ENCODE measurements around the gene MGAT5B. TPM values are rescaled to one million over a fixed set of nuclear protein-coding genes. Genes with fewer than 3 reads are reported as not detected.

Gene MGAT5B
- total RNA-seq, 2 experiments from 2014 or later, result 0.19 TPM; not detected in 1

DNA sequence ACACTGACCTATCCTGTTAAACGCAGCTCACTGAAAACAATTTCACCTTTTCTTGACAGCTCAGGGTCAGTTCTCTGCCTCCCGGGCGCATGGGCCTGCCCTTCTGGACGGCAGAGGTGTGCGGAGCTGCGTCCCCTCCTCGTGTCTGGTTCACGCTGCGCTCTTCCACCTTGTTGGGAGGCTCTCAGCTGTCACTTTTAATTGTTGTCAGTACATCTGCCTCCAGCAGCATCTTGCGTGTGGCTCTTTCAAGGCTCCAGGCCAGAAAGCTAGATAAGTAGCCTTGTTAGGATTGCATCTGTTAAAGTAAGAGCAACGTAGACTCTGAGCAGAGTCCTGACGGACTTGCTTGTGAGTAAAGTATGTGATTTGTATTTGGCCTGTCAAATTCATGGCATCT lies 59.4 kb downstream of the MGAT5B start:
- no peaks in the 10 kb centered on the region for H3K9me3 Mint-ChIP-seq
- CTCF ChIA-PET, result interaction anchor here (0.5 kb wide), 1 partner anchor 122 kb away, joined by 3 read pairs; no protein-coding TSS in a partner anchor
- no peak overlapping the region for H3K4me3 Mint-ChIP-seq
- no peaks in the 10 kb centered on the region for H3K4me1 Mint-ChIP-seq (ENCODE audit: low read depth)
- no peak overlapping the region for H3K27ac Mint-ChIP-seq
- no peaks in the 10 kb centered on the region for H3K36me3 Mint-ChIP-seq (ENCODE audit: low read depth)
- intact Hi-C loops (cut with micrococcal nuclease), result no loop called here
- H3K27me3 Mint-ChIP-seq (ENCODE audit: low read depth), result no peaks in the 10 kb centered on the region
- no peak for DNase-seq

- Mint-ChIP-seq H3K36me3 (ENCODE audit: low read depth) (no peaks in the 10 kb centered on the region), H3K4me1 (ENCODE audit: low read depth) (no peaks in the 10 kb centered on the region), H3K27me3 (ENCODE audit: low read depth) (no peaks in the 10 kb centered on the region), H3K9me3 (no peaks in the 10 kb centered on the region), H3K27ac (no peak overlapping the region), H3K4me3 (no peak overlapping the region)
- CTCF ChIA-PET, result interaction anchor here (0.5 to 0.6 kb wide), 3 partner anchors 60 to 349 kb away, joined by 3 to 6 read pairs (median 3); partner anchors contain the start of gene MGAT5B
- no peak for DNase-seq
- intact Hi-C loops (cut with micrococcal nuclease), result no loop called here
Measured at GRCh38 chr17:76927982-76928381, 59.8 kb downstream of the MGAT5B start.

DNA sequence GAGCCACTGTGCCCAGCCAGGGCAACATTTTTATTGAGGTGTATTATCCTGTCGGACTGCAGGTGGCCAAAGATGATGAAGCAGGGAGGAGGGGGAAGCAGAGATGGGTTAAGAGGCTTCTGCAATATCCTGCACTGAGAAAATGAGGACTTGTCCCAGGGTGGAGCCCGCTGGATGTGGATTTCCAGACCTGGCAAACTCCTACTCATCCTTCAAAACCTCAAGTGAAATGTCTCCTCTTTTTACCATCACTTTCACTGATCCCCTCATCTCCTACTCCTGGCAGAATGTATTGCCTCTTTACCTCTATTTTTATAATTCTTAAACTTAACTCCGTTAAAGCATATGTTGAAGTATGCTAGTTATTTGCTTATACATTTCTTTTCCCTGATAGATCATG lies 60.9 kb downstream of the MGAT5B start:
- Mint-ChIP-seq H3K9me3 (no peaks in the 10 kb centered on the region), H3K4me1 (ENCODE audit: low read depth) (no peaks in the 10 kb centered on the region), H3K27me3 (ENCODE audit: low read depth) (no peaks in the 10 kb centered on the region), H3K36me3 (ENCODE audit: low read depth) (no peaks in the 10 kb centered on the region), H3K27ac (no peak overlapping the region), H3K4me3 (no peak overlapping the region)
- CTCF ChIA-PET, result no interaction called here
- intact Hi-C loops (cut with micrococcal nuclease), result no loop called here
- DNase-seq, result no peak

GRCh38 chr17:76929601-76930000 lies 61.4 kb downstream of the MGAT5B start:
- Mint-ChIP-seq H3K36me3 (ENCODE audit: low read depth) (no peaks in the 10 kb centered on the region), H3K27ac (no peak overlapping the region), H3K27me3 (ENCODE audit: low read depth) (no peaks in the 10 kb centered on the region), H3K4me3 (no peak overlapping the region), H3K9me3 (no peaks in the 10 kb centered on the region), H3K4me1 (ENCODE audit: low read depth) (no peaks in the 10 kb centered on the region)
- DNase-seq, result no peak
- intact Hi-C loops (cut with micrococcal nuclease), result no loop called here
- CTCF ChIA-PET, result no interaction called here

- Mint-ChIP-seq H3K27me3 (ENCODE audit: low read depth) (no peaks in the 10 kb centered on the region), H3K27ac (no peak overlapping the region), H3K4me1 (ENCODE audit: low read depth) (no peaks in the 10 kb centered on the region), H3K36me3 (ENCODE audit: low read depth) (no peaks in the 10 kb centered on the region), H3K9me3 (no peaks in the 10 kb centered on the region), H3K4me3 (no peak overlapping the region)
- intact Hi-C loops (cut with micrococcal nuclease), result no loop called here
- CTCF ChIA-PET, result no interaction called here
- no peak for DNase-seq
Measured at GRCh38 chr17:76930107-76930506, 61.9 kb downstream of the MGAT5B start.

DNA sequence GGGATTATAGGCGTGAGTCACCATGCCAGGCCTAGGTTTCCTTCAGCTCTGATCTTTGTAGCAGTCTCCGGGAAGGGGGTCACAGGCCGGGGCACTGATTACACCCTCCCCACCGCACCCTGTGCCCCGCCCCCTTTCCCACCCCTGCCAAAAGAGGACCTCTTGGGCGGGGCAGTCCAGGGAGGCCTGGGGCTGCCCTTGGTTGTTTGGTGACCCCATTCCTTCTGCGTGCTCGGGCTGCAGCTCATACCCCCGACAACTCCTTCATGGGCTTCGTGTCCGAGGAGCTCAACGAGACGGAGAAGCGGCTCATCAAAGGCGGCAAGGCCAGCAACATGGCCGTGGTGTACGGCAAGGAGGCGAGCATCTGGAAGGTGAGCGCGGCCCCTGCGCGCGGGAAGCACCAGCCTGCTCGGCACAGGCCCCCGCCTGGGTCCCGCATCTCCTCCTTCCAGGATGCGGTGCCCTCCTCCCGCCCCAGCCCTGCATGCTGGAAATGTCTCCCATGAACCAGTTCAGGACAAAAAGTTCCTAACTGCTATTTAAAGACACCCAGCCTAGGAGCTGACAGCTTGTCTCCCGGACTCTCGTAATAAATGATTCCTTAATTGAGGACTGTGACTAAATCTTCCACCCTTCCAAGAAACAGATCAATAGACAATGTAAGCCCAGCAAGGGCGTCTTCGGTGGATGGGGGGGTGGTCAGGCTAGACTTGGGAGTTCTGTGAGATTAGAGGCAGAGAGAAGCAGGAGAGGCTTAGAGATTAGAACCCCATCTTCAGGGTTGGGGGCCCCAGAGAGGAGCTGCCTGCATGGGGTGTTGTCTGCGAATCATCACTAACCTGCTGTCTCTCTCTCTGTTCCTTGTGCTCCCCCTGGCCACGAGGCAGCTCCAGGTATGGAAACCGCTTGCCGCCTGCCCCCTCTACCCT lies 64.5 kb downstream of the MGAT5B start:
- no peaks in the 10 kb centered on the region for H3K27me3 Mint-ChIP-seq (ENCODE audit: low read depth)
- H3K4me1 Mint-ChIP-seq (ENCODE audit: low read depth), result no peaks in the 10 kb centered on the region
- no peak for DNase-seq
- no peak overlapping the region for H3K27ac Mint-ChIP-seq
- no peaks in the 10 kb centered on the region for H3K9me3 Mint-ChIP-seq
- intact Hi-C loops (cut with micrococcal nuclease), result no loop called here
- no peaks in the 10 kb centered on the region for H3K36me3 Mint-ChIP-seq (ENCODE audit: low read depth)
- CTCF ChIA-PET, result interaction anchor here (0.6 kb wide), 1 partner anchor 728 kb away, joined by 3 read pairs; no protein-coding TSS in a partner anchor
- H3K4me3 Mint-ChIP-seq, result no peak overlapping the region

- intact Hi-C loops (cut with micrococcal nuclease), result no loop called here
- Mint-ChIP-seq H3K4me3 (no peak overlapping the region), H3K36me3 (ENCODE audit: low read depth) (no peaks in the 10 kb centered on the region), H3K9me3 (no peaks in the 10 kb centered on the region), H3K4me1 (ENCODE audit: low read depth) (no peaks in the 10 kb centered on the region), H3K27me3 (ENCODE audit: low read depth) (no peaks in the 10 kb centered on the region), H3K27ac (no peak overlapping the region)
- CTCF ChIA-PET, result no interaction called here
- DNase-seq, result no peak
Measured at GRCh38 chr17:76934561-76935320, 66.5 kb downstream of the MGAT5B start.

DNA sequence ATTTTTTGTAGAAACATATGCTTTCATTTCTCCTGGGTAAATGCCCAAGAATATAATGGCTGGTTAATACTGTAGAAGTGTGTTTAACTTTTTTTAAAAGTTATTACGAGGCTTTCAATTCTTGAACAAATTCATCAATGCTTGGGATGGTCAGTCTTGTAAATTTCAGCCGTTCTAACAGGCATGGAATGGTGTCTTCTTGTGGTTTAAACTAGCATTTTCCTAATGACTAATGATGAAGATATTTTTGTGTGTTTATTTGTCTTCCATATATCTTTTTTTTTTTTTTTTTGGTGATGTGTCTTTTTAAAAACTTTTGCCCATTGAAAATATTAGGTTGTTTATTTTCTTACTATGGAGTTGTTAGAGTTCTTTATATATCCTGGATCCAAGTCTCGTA lies 67.1 kb downstream of the MGAT5B start:
- Mint-ChIP-seq H3K27ac (no peak overlapping the region), H3K4me1 (ENCODE audit: low read depth) (no peaks in the 10 kb centered on the region), H3K27me3 (ENCODE audit: low read depth) (no peaks in the 10 kb centered on the region), H3K9me3 (no peaks in the 10 kb centered on the region), H3K36me3 (ENCODE audit: low read depth) (no peaks in the 10 kb centered on the region), H3K4me3 (no peak overlapping the region)
- intact Hi-C loops (cut with micrococcal nuclease), result no loop called here
- CTCF ChIA-PET, result no interaction called here
- no peak for DNase-seq

- CTCF ChIA-PET, result no interaction called here
- H3K27ac Mint-ChIP-seq, result no peak overlapping the region
Measured at GRCh38 chr17:76937238-76937637, 69.0 kb downstream of the MGAT5B start.

DNA sequence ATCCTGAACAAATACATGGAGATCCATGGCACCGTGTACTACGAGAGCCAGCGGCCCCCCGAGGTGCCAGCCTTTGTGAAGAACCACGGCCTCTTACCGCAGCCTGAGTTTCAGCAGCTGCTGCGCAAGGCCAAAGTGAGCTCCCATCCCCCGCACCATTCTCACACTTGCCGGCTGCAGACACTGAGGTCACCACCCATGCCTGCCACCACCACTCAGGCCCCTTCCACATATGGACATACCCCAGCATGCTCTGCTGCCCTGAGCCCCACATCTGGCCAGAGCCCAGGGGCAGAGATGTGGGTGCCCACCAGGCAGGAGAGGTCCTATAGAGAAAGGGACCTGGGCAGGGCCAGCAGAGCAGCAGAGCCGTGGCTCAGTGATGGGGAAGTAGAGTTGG lies 69.8 kb downstream of the MGAT5B start:
- intact Hi-C loops (cut with micrococcal nuclease), result no loop called here
- no peak for DNase-seq
- no peak overlapping the region for H3K4me3 Mint-ChIP-seq
- no peak overlapping the region for H3K27ac Mint-ChIP-seq
- H3K9me3 Mint-ChIP-seq, result no peaks in the 10 kb centered on the region
- no peaks in the 10 kb centered on the region for H3K36me3 Mint-ChIP-seq (ENCODE audit: low read depth)
- no peaks in the 10 kb centered on the region for H3K4me1 Mint-ChIP-seq (ENCODE audit: low read depth)
- H3K27me3 Mint-ChIP-seq (ENCODE audit: low read depth), result no peaks in the 10 kb centered on the region
- CTCF ChIA-PET, result interaction anchor here (1.1 to 1.5 kb wide), 2 partner anchors 70 to 118 kb away, joined by 3 to 5 read pairs; partner anchors contain the start of gene MGAT5B

More at GRCh38 chr17:76937238-76937637, 69.0 kb downstream of the MGAT5B start:
- Mint-ChIP-seq H3K4me3 (no peak overlapping the region), H3K27me3 (ENCODE audit: low read depth) (no peaks in the 10 kb centered on the region), H3K9me3 (no peaks in the 10 kb centered on the region), H3K4me1 (ENCODE audit: low read depth) (no peaks in the 10 kb centered on the region), H3K36me3 (ENCODE audit: low read depth) (no peaks in the 10 kb centered on the region)
- DNase-seq, result no peak
- intact Hi-C loops (cut with micrococcal nuclease), result no loop called here

GRCh38 chr17:76940295-76940694 lies 72.1 kb downstream of the MGAT5B start:
- H3K4me3 Mint-ChIP-seq, result no peak overlapping the region
- CTCF ChIA-PET, result interaction anchor here (0.6 kb wide), 1 partner anchor 60 kb away, joined by 3 read pairs; no protein-coding TSS in a partner anchor
- no peaks in the 10 kb centered on the region for H3K9me3 Mint-ChIP-seq
- no peak for DNase-seq
- no peak overlapping the region for H3K27ac Mint-ChIP-seq
- H3K4me1 Mint-ChIP-seq (ENCODE audit: low read depth), result no peaks in the 10 kb centered on the region
- H3K36me3 Mint-ChIP-seq (ENCODE audit: low read depth), result no peaks in the 10 kb centered on the region
- intact Hi-C loops (cut with micrococcal nuclease), result no loop called here
- H3K27me3 Mint-ChIP-seq (ENCODE audit: low read depth), result no peaks in the 10 kb centered on the region

- intact Hi-C loops (cut with micrococcal nuclease), result no loop called here
- H3K4me3 Mint-ChIP-seq, result no peak overlapping the region
- H3K4me1 Mint-ChIP-seq (ENCODE audit: low read depth), result no peaks in the 10 kb centered on the region
- H3K36me3 Mint-ChIP-seq (ENCODE audit: low read depth), result no peaks in the 10 kb centered on the region
- no peaks in the 10 kb centered on the region for H3K9me3 Mint-ChIP-seq
- no peak overlapping the region for H3K27ac Mint-ChIP-seq
- CTCF ChIA-PET, result interaction anchor here (0.6 kb wide), 1 partner anchor 60 kb away, joined by 3 read pairs; no protein-coding TSS in a partner anchor
- H3K27me3 Mint-ChIP-seq (ENCODE audit: low read depth), result no peaks in the 10 kb centered on the region
- peak; percentile 13 for DNase-seq
Measured at GRCh38 chr17:76940738-76941350, 72.6 kb downstream of the MGAT5B start.

Measured in activated naive CD4-positive, alpha-beta T cell treated with anti-CD3 and anti-CD28 coated beads for 36 hours (primary cell).